Muscle layer of duodenum (tissue), 2 donors: ENCODE measurements around the gene SIRT5.

Experiments used
- H3K27ac ChIP-seq: one replicate; pipeline ENCODE4 v1.7.0; 2013; ENCODE audit warnings: mild to moderate bottlenecking, low read length
- H3K27me3 ChIP-seq: one replicate; pipeline ENCODE4 v1.7.0; 2013; ENCODE audit warnings: low read depth, mild to moderate bottlenecking, control low read depth, low read length
- H3K36me3 ChIP-seq, 2 donors: one replicate each; pipeline ENCODE4 v1.7.0; 2013; ENCODE audit warnings: low read length in 2 of 2, control low read depth in 1 of 2, mild to moderate bottlenecking in 1 of 2; ENCODE audit not compliant: insufficient read depth in 2 of 2, control insufficient read depth in 1 of 2
- H3K4me1 ChIP-seq, 2 donors: one replicate each; pipeline ENCODE4 v1.7.0; 2013; ENCODE audit warnings: low read length in 2 of 2, mild to moderate bottlenecking in 2 of 2, control low read depth in 1 of 2, moderate library complexity in 1 of 2; ENCODE audit not compliant: insufficient read depth in 2 of 2, control insufficient read depth in 1 of 2
- H3K4me3 ChIP-seq, 2 donors: one replicate each; pipeline ENCODE4 v1.7.0; 2013; ENCODE audit warnings: low read length in 2 of 2, low read depth in 1 of 2, mild to moderate bottlenecking in 1 of 2
- H3K9me3 ChIP-seq, 2 donors: one replicate each; pipeline ENCODE4 v1.7.0; 2013; ENCODE audit warnings: low read length in 2 of 2, control low read depth in 1 of 2, mild to moderate bottlenecking in 1 of 2; ENCODE audit not compliant: control insufficient read depth in 1 of 2
- donor health status: healthy.

SIRT5 gene

GRCh38 chr6:13663986-13664385 is 89.6 kb downstream of the SIRT5 start:
- no peaks in the 10 kb centered on the region for H3K27me3 ChIP-seq

More at GRCh38 chr6:13663986-13664385, 89.6 kb downstream of the SIRT5 start:
- Histone ChIP-seq H3K36me3 (no peaks in the 10 kb centered on the region), H3K4me3 (no peak overlapping the region), H3K27ac (no peak overlapping the region), H3K9me3 (no peaks in the 10 kb centered on the region), H3K4me1 (peaks cover 6 to 29% of the 10 kb centered on the region in 2 donors)
